ENCODE results near the gene MEOX1.

The MEOX1 gene

DNA sequence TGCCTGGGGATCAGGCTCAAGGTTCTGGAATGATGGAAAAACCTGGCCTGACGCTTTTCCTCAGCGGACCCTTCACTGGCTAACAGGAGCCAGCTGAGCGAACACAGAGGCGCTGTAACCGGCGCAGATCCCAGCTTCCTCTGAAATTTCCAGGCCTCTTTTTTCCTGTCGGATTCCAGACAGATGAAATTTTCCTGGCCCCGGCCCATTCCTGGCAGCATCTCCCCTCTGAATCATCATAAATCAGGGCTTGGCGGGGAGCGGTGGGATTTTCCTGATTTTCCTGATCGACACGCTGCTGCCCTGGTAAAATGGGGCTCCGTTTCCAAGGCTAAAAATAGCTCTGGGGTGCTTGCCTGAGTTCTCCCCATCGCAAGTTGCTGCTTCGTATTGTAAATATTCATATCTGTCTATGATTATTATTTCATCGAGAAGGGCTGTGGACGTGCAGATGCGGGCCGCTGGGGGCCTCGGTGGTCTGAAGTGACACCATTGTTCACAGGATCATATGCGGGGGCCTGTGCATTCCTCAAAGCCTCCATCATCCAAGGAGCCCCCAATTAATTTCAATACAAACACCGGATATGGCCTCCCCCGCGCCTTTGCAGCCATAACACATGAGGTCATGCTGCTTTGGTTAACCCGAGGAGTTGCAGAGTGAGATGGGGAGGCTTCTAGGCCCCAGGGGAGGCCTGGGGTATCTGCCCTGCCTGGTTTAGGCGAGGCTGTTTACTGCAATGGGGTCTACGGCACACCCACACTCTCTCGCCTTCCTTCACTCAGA is 69.8 kb downstream of the MEOX1 start:
- no peak for DNase-seq (ENCODE audit: low read depth in 2 of 2)

DNA sequence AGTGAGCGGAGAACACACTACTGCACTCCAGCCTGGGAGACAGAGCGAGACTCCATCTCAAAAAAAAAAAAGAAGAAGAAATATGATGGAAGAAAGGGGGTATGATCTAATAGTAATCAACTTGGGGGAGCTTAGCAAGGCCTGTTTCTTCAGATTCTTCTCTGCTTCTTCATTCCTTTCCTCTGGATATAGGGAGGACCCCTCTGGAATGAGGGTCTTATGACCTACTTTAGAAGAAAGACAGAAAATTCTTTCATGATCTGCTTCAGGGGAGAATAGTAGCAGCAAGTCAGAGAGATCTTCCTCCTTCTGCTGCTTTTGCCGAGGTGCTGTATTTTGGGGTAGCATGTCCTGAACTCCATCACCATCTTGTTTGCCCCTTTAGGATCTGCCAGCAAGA is 70.7 kb downstream of the MEOX1 start:
- DNase-seq (ENCODE audit: low read depth in 2 of 2) = no peak
